ENCODE measurements around the gene UNC79. TPM values are rescaled to one million over a fixed set of nuclear protein-coding genes. Genes with fewer than 3 reads are reported as not detected.

UNC79 gene
- polyA plus RNA-seq, 6 donors from 2014 or later, result 0.03 TPM; not detected in 4

DNA sequence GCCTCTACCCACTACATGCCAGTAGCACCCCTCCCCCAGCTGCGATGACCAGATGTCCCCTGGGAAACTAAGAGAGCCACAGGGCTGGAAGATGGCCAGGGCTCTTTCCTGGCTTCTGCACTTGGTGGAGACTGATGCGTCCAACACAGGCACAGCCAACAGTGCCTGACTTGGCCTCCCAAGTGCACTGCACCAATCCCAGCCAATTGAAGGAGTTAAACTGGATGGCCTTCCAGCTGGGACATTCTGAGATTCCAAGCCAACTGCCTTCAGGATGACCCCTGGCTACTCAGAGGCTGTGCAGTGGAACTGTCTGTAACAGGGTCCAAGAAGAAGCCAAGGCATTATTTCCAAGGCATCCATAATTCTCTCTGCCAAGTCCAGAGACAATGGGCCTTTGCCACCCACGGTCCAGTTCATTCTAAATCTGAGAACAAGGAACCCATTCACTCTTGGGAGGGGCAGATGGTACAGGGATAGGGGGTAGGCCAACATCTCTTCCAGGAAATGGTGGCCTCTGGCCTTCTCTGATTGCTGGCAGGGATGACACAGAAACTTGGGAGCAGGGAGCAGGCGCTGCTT lies 322.3 kb downstream of the UNC79 start:
- Mint-ChIP-seq H3K4me1 (no peaks in the 10 kb centered on the region), H3K27me3 (peaks cover 0 to 10% (median 0%) of the 10 kb centered on the region in 3 donors), H3K4me3 (no peak overlapping the region), H3K27ac (no peak overlapping the region), H3K9me3 (peaks cover 0 to 2% (median 0%) of the 10 kb centered on the region in 7 donors), H3K36me3 (no peaks in the 10 kb centered on the region)
- ATAC-seq (ENCODE audit: low read depth in 2 of 2) (no peak), DNase-seq (no peak)

DNA sequence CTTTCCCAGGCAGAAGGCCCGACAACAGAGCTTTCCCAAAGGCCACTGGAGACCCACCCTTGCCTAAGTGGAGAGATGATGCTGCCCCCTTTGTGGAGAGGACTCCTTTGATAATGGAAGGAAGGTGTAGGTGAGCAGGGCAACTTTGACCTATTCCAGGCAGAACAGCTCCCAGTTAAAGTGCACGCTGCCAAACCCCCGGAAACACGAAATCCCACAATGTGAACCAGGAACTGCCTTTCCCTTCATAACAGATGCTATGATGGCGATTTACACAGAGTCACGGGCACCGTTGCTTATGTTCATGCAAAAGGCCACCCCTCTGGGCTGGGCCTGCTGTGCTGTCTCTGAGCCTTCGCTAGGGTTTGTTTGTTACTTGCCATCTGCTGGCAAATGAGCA lies 322.9 kb downstream of the UNC79 start:
- H3K27ac Mint-ChIP-seq, result no peak overlapping the region
- peaks cover 0 to 8% (median 0%) of the 10 kb centered on the region in 3 donors for H3K27me3 Mint-ChIP-seq
- H3K4me1 Mint-ChIP-seq, result no peaks in the 10 kb centered on the region
- ATAC-seq (ENCODE audit: low read depth in 2 of 2) (no peak), DNase-seq (no peak)
- H3K9me3 Mint-ChIP-seq, result peaks cover 0 to 2% (median 0%) of the 10 kb centered on the region in 7 donors
- no peak overlapping the region for H3K4me3 Mint-ChIP-seq
- no peaks in the 10 kb centered on the region for H3K36me3 Mint-ChIP-seq

DNA sequence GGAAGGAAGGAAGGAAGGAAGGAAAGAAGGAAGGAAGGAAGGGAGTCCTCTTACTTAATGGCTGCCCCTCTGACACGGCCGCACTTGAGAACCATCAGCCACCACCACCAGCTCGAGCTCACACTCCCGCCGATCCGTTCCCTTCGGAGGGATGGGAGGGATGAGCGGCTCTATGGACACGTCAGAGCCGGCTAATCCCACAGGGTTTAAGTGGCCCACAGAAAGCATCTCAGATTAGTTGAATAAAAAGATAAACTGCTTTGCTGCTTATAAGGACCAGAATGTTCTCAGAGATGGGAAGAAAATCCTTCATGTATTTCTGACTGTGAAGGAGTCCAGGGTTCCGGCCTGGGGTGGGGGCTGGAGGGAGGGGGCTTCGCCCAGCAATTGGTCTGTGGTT lies 326.5 kb downstream of the UNC79 start:
- Mint-ChIP-seq H3K27me3 (peaks cover 8 to 37% (median 16%) of the 10 kb centered on the region in 3 donors), H3K36me3 (no peaks in the 10 kb centered on the region), H3K27ac (no peak overlapping the region), H3K9me3 (peaks cover 0 to 3% (median 0%) of the 10 kb centered on the region in 7 donors), H3K4me3 (no peak overlapping the region), H3K4me1 (no peaks in the 10 kb centered on the region)
- DNase-seq (no peak), ATAC-seq (ENCODE audit: low read depth in 2 of 2) (no peak)

Other genes starting within 250 kb of the UNC79 start
- 100 to 1,000 TPM in 1 of 6 donors, 10 to 100 TPM in 5; 64.6 to 100 (median 82.0) TPM for gene MOAP1, start 246.0 kb upstream of the UNC79 start, polyA plus RNA-seq (ENCODE audit: low read depth in 6 of 6)
- 10 to 100 TPM; 33.0 to 71.6 (median 58.6) TPM for gene LYSET, start 245.6 kb upstream of the UNC79 start, polyA plus RNA-seq (ENCODE audit: low read depth in 6 of 6)
- gene GON7, start 223.9 kb upstream of the UNC79 start, polyA plus RNA-seq (ENCODE audit: low read depth in 6 of 6), result 10 to 100 TPM; 15.8 to 23.5 (median 21.6) TPM
- gene UBR7, start 223.7 kb upstream of the UNC79 start, polyA plus RNA-seq (ENCODE audit: low read depth in 6 of 6), result 10 to 100 TPM; 31.7 to 45.5 (median 38.6) TPM
- gene BTBD7, start 97.9 kb upstream of the UNC79 start, polyA plus RNA-seq (ENCODE audit: low read depth in 6 of 6), result 10 to 100 TPM in 2 of 6 donors, 1 to 10 TPM in 4; 7.0 to 12.1 (median 9.6) TPM
- gene COX8C, start 83.8 kb upstream of the UNC79 start, polyA plus RNA-seq (ENCODE audit: low read depth in 6 of 6), result not detected

Data from naive B cell (primary cell).